Rectal smooth muscle tissue (tissue), 1 donor: Measurements from ENCODE around the gene SCAMP1.

ENCODE experiments used
- H3K27ac ChIP-seq: one replicate; pipeline ENCODE4 v1.7.0; 2013; ENCODE audit warnings: low read depth, low read length, inconsistent platforms
- H3K27me3 ChIP-seq: one replicate; pipeline ENCODE4 v1.7.0; 2013; ENCODE audit warnings: low read length; ENCODE audit not compliant: control insufficient read depth, insufficient read depth
- H3K36me3 ChIP-seq: one replicate; pipeline ENCODE4 v1.7.0; 2013; ENCODE audit warnings: low read length; ENCODE audit not compliant: control insufficient read depth, insufficient read depth
- H3K4me1 ChIP-seq: one replicate; pipeline ENCODE4 v1.7.0; 2013; ENCODE audit warnings: low read length; ENCODE audit not compliant: control insufficient read depth, insufficient read depth
- H3K4me3 ChIP-seq: one replicate; pipeline ENCODE4 v1.7.0; 2013; ENCODE audit warnings: low read length
- H3K9ac ChIP-seq: one replicate; pipeline ENCODE4 v1.7.0; 2013; ENCODE audit warnings: low read length

SCAMP1 gene

GRCh38 chr5:78359831-78360673, at the start of gene SCAMP1:
Gene SCAMP1, plus strand, starts transcription at chr5:78360617. Its CDS starts 55 bp downstream, at chr5:78360672.
- Histone ChIP-seq H3K27ac (peak within 1 kb of the TSS; percentile 87), H3K27me3 (no peaks in the 10 kb centered on the region), H3K4me3 (peak within 1 kb of the TSS; percentile 93), H3K9ac (peak within 1 kb of the TSS; percentile 80), H3K36me3 (no peaks in the 10 kb centered on the region), H3K4me1 (peaks cover 7% of the 10 kb centered on the region)

DNA sequence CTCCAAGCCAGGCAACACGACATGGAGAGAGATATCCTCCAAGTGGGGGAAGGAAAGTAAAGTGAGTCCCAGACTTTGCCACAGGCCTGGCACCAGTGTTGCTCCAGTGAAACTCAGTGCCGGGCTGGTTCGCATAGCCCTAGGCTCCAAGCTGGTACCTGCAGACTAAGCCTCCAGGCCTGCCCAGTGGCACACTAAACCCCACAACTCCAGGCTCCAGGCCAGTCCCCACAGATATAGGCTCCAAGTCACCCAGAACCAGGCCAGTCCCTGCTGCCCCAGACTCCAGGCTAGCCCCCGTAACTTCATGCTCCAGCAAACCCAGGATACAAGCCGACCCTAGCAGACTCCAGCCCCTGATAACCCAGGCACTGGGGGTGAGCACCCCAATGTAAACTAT, 42.9 kb upstream of the SCAMP1 start:
- H3K36me3 ChIP-seq = no peaks in the 10 kb centered on the region
- no peak overlapping the region for H3K9ac ChIP-seq

DNA sequence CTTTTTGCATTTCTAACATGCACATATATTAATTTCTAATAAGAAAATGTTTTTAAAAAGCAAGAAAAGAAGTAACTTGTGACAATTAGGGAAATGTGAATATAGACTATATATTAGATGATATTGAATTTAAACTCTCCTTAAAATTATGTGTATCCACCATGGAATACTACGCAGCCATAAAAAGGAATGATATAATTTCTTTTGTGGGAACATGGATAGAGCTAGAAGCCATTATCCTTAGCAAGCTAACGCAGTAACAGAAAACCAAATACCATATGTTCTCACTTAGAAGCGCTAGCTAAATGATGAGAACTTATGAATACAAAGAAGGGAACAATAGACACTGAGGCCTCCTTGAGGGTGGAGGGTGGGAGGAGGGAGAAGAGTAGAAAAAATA, 42.1 kb upstream of the SCAMP1 start:
- no peak overlapping the region for H3K4me3 ChIP-seq
- no peak overlapping the region for H3K27ac ChIP-seq
- H3K36me3 ChIP-seq = no peaks in the 10 kb centered on the region
- H3K9ac ChIP-seq = no peak overlapping the region
- H3K27me3 ChIP-seq = no peaks in the 10 kb centered on the region
- no peaks in the 10 kb centered on the region for H3K4me1 ChIP-seq

More for the DNA sequence above, 42.9 kb upstream of the SCAMP1 start:
- Histone ChIP-seq H3K4me3 (no peak overlapping the region), H3K27ac (no peak overlapping the region), H3K4me1 (no peaks in the 10 kb centered on the region), H3K27me3 (no peaks in the 10 kb centered on the region)

- H3K27me3 ChIP-seq = no peaks in the 10 kb centered on the region
- H3K36me3 ChIP-seq = no peaks in the 10 kb centered on the region
- H3K4me1 ChIP-seq = no peaks in the 10 kb centered on the region
- no peak overlapping the region for H3K27ac ChIP-seq
- H3K4me3 ChIP-seq = no peak overlapping the region
- H3K9ac ChIP-seq = no peak overlapping the region
These were observed 40.0 kb upstream of the SCAMP1 start for GRCh38 chr5:78320401-78320800.

- no peak overlapping the region for H3K27ac ChIP-seq
- H3K27me3 ChIP-seq = no peaks in the 10 kb centered on the region
- H3K9ac ChIP-seq = no peak overlapping the region
- H3K36me3 ChIP-seq = no peaks in the 10 kb centered on the region
- H3K4me1 ChIP-seq = no peaks in the 10 kb centered on the region
- H3K4me3 ChIP-seq = no peak overlapping the region
These were observed 37.2 kb upstream of the SCAMP1 start for GRCh38 chr5:78323241-78323640.

GRCh38 chr5:78326930-78327329, 33.5 kb upstream of the SCAMP1 start:
- H3K27ac ChIP-seq = no peak overlapping the region

GRCh38 chr5:78327761-78328510, 32.5 kb upstream of the SCAMP1 start:
- Histone ChIP-seq H3K4me3 (no peak overlapping the region), H3K27me3 (no peaks in the 10 kb centered on the region), H3K27ac (no peak overlapping the region), H3K4me1 (no peaks in the 10 kb centered on the region), H3K9ac (no peak overlapping the region), H3K36me3 (no peaks in the 10 kb centered on the region)

More at GRCh38 chr5:78326930-78327329, 33.5 kb upstream of the SCAMP1 start:
- H3K36me3 ChIP-seq = no peaks in the 10 kb centered on the region
- no peak overlapping the region for H3K9ac ChIP-seq
- no peak overlapping the region for H3K4me3 ChIP-seq
- no peaks in the 10 kb centered on the region for H3K27me3 ChIP-seq
- no peaks in the 10 kb centered on the region for H3K4me1 ChIP-seq

DNA sequence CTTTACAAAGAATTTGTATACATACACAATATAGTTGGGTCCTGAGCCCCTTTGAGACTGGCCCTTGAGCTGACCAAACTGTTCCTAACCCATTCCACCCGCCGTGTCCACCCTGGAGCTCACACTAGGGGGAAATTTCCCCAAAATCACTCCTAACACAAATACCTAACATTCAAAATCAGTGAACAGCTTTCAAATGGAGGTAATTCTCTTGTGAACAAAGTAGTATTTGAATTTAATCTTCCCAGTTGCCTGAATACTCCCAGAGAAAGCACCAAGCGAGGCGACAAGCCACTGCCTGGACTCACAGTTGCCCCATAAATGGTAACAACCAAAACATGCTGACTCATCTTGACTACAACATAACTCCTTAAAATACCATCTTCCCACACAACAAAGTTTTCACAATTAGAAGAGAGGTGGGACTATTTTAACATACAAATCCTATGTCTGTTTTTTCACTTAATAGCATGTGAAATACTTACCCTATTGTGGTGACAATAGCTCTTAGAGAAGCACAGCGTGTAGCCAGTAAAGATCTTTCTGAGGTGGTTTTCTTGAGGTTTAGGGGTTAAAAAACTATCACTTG, 31.7 kb upstream of the SCAMP1 start:
- H3K9ac ChIP-seq = no peak overlapping the region
- H3K27me3 ChIP-seq = no peaks in the 10 kb centered on the region
- H3K4me1 ChIP-seq = no peaks in the 10 kb centered on the region
- H3K36me3 ChIP-seq = no peaks in the 10 kb centered on the region
- no peak overlapping the region for H3K4me3 ChIP-seq
- H3K27ac ChIP-seq = no peak overlapping the region

DNA sequence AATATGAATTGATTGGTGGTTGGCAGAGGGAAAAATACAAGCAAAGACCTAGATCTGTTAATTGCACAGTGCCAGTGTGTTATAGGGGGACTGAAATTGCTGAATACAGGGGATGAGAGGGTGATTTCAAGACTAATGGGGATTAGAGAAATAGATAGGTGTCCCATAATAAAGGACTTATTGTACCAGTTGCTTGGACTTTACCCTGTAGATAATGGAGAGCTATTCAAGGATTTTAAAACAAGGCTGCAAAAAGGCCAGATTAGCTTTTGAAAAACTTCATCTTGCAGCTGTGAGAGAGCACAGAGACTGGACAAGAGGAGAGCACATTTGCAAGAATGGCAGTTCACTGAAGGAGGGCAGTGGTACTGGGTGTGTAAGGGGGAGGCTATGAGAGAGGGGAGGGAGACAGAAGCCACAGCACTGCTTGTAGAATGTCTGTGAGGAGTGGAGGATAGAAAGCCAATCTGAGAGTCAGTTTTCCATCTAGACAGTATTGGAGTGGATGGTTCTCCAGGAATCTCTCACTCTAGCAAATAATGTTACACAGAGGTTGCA, 28.8 kb upstream of the SCAMP1 start:
- H3K4me3 ChIP-seq = no peak overlapping the region
- H3K27ac ChIP-seq = no peak overlapping the region
- H3K36me3 ChIP-seq = no peaks in the 10 kb centered on the region
- no peak overlapping the region for H3K9ac ChIP-seq
- H3K27me3 ChIP-seq = no peaks in the 10 kb centered on the region
- no peaks in the 10 kb centered on the region for H3K4me1 ChIP-seq

DNA sequence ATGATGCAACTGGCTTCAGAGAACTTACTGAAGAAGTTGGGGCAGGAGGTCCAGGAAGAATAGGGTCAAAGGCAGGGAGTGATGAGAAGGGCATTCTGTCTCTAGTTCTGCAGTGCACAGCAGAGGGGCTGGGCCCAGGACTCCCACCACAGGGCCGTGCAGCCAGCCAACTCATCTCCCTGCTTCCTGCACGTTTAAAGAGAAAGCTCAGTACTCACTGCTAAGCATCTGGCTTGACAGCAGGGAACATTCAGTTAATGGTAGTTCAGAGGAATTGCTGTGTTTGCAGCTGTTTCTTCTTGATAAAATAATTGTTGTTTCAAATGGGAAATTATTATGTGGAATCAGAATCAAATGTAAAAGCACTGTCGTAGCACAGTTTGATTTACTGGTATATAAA, 25.6 kb upstream of the SCAMP1 start:
- H3K27me3 ChIP-seq = no peaks in the 10 kb centered on the region
- H3K4me3 ChIP-seq = no peak overlapping the region
- H3K36me3 ChIP-seq = no peaks in the 10 kb centered on the region
- H3K27ac ChIP-seq = no peak overlapping the region
- H3K9ac ChIP-seq = no peak overlapping the region
- no peaks in the 10 kb centered on the region for H3K4me1 ChIP-seq

DNA sequence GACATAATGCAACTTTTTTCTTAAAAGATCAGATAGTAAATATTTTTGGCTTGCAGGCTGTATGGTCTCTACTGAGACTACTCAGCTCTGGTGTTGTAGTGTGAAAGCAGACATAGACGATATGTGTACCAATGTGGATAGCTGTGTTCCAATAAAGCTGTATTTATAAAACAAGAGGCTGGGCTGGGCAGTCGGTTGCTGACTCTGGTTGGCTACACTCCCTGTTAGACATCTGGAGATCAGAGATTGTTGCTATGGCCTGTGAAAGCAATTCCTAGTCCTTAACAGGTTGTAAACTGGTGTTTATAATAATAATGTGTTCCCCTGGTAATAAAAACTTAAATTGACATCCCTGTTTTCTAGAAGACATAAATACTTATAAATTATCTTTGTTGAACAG, 24.4 kb upstream of the SCAMP1 start:
- H3K27ac ChIP-seq = no peak overlapping the region
- H3K27me3 ChIP-seq = no peaks in the 10 kb centered on the region
- H3K9ac ChIP-seq = no peak overlapping the region
- H3K4me1 ChIP-seq = no peaks in the 10 kb centered on the region
- H3K36me3 ChIP-seq = no peaks in the 10 kb centered on the region
- no peak overlapping the region for H3K4me3 ChIP-seq

- Histone ChIP-seq H3K4me1 (no peaks in the 10 kb centered on the region), H3K36me3 (no peaks in the 10 kb centered on the region), H3K4me3 (no peak overlapping the region), H3K27ac (no peak overlapping the region), H3K27me3 (no peaks in the 10 kb centered on the region), H3K9ac (no peak overlapping the region)
These were observed 23.7 kb upstream of the SCAMP1 start for GRCh38 chr5:78336698-78337097.
